UCSD-AML1 (cell line): ENCODE measurements around the gene RSPH4A.
"Not testable (repeated sequence)": the region's sequence is repeated elsewhere in the genome, so short reads cannot be mapped to it uniquely, and the experiment has no call there.

Source experiments
- DNase-seq: peaks from one replicate; lab custom pipeline; 2025; ENCODE audit not compliant: unreplicated experiment; lab: John Stamatoyannopoulos, UW

Gene RSPH4A

DNA sequence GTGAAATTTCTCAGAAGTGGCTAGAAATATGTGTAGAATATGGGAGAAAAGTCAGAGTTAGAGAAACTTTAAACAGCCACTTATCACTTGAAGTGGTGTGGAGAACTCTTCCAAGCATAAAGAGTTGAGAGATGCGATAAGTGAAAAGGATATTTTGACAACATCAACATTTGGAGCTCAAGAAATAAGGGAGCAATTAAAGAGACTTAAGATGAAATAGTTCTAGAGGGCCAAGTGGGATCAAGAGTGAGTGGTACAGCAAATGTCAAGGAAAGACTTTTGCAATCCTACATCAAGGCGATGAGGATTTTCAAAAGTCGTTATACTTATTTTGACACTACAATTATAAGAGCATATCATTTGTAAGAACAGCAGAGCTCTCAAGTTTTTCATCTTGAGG, 9.6 kb downstream of the RSPH4A start:
- DNase-seq: no peak

GRCh38 chr6:116629563-116629981, 13.3 kb downstream of the RSPH4A start:
- DNase-seq: no peak

DNA sequence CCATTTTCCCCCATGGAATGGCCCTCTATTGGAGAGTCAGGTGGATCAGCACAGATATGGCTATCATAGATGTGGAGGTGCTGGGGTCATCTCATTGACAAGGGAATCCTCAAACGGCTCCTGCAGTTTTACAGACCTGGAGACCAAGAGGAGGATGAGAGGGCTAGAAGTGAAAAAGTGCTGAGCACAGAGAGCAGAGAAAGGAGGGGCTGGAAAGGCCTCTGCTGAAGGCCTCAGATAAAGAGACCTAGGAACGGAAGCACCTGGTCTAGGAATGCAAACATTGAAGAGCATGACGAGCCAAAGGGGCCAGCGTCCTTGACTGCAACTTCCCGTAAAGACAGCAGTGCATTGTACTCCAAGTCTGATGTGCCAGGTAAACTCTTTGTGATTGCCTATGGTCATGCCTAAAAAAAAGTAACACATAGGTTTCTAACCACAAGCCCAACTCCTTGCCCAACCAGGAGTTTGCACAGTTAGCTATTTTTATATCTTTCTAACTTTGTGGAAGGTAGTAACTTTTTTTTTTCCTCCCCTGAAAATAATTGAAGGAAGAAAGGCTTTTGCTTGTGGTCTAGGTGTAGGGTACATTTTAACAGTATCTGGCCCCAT, 15.2 kb downstream of the RSPH4A start:
- DNase-seq: peak; percentile 9

GRCh38 chr6:116633685-116634084, 17.4 kb downstream of the RSPH4A start:
- DNase-seq: no peak

GRCh38 chr6:116648156-116648555, 31.9 kb downstream of the RSPH4A start:
- no peak for DNase-seq

DNA sequence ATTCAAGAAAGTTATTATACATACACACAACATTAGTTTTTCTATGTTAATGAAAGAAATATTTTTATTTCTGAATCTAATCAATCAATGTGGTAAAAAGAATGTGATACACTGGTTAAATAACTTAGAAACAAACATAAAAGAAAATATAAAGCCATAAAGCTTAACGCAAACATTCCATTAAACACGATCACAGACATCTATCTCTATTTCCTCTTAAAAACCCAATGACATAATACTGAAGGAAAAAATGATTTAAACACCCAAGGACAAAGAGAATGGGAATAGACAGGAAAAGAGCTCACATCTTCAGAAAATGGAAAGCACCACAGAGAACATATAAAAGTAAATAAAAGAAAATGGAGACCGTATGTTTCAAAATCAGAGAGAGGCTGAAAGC, 32.9 kb downstream of the RSPH4A start:
- no peak for DNase-seq

DNA sequence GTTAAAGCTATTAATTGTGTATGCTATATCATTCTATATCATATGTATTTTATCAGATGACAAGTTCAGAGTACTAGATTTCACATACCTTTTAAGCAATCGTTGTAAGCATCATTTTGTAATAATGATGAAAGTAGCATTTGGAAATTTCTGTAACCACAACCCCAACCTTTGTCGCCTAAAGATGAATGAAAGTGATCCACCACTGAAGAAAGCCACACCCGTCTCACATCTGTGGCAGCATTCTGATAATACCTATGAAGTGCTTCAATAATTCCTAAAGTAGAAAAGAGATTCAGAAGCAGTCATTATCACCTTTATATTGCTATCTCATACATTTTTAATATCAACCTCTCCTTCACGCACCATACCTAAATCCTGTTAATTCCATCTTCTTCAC, 35.6 kb downstream of the RSPH4A start:
- no peak for DNase-seq

- no peak for DNase-seq
Observed at GRCh38 chr6:116661594-116661993, 45.3 kb downstream of the RSPH4A start.

DNA sequence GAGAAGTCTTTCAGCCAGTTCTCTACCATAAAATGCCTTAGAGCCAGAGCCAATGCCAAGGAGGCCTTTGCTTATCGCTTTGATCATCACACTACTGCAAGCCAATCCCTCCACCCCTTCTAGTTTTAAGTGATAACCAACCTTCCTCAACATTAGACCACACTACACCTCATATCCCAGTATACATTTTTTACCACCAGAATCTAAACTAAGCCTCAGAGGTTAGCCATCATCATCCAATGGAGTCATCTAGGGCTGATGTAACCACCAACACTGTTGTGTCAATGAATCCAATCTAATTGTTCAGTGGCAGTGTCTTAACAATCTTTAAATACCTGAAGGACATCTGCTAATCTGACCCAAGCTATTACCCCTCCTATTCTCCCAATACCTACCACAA, 45.9 kb downstream of the RSPH4A start:
- DNase-seq: no peak

DNA sequence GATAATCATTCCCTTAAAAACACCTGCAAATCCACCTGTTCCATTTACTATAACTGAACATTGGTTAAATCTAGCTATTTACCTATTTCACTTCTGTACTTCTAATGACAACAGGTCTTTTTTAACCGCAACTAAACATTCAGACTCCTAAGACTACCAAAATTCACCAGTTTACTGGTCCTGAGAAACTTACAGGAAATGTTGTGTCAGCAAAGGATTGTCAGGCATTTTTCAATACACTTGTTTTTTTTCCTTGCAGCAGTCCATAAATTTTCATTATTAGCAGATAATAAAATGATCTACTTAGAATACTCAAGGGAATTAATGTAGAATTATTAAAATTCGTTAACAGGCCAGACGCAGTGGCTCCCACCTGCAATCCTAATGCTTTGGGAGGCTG, 47.0 kb downstream of the RSPH4A start:
- DNase-seq: no peak

DNA sequence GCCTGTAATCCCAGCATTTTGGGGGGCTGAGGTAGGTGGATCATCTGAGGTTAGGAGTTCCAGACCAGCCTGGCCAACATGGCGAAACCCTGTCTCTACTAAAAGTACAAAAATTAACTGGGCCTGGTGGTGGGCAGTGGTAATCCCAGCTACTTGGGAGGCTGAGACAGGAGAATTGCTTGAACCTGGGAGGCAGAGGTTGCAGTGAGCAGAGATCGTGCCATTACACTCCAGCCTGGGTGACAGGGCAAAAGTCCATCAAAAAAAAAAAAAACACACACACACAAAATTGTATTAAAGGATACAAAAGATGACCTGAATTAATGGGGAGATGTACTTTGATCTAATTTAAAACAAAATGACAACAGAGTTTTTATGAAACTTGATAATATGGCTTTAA, 47.9 kb downstream of the RSPH4A start:
- not testable (repeated sequence) for DNase-seq

- no peak for DNase-seq
Observed at GRCh38 chr6:116665464-116665863, 49.2 kb downstream of the RSPH4A start.

DNA sequence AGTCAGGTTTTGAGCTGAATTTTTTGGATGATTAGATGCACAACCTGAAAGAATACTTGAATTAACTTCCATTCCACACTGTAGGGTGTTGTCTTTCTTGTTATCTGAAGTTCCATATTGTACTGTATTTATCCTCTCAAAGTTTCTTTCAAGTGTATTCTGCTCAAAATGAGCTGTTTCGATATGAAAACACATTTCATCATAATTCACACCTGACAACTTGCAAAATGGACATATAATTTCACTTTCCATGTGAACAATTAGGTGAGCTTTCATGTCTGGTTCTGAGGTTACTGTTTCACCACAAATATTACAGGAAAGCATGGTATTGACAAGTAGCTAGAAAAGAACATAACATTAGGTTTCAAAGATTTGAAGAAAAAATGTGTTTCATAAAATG, 50.6 kb downstream of the RSPH4A start:
- no peak for DNase-seq

DNA sequence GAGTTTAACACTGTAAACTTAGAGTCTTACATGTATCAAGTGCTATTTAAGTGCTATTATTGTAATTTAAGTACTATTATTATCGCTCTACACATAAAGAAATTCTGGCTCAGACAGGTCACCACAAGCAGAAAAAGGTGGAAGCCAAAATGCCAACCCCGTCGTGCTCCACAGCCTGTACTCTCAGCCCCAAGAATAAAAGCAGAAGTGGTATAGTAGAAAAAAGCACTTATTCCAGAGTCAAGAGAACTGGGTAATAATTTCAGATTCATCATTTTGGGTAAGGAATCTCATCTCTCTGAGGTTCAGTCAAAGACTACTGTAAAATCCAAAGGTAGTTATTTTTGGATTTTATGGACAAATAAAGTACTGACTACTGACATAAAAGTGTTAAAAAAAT, 51.3 kb downstream of the RSPH4A start:
- DNase-seq: peak; percentile 9

GRCh38 chr6:116672306-116672705, 56.0 kb downstream of the RSPH4A start:
- no peak for DNase-seq

- DNase-seq: no peak
Observed at GRCh38 chr6:116676021-116676420, 59.7 kb downstream of the RSPH4A start.

- DNase-seq: peak; percentile 96
Observed at GRCh38 chr6:116680880-116681672, 64.8 kb downstream of the RSPH4A start, which contains the start of gene KPNA5. KPNA5 (plus strand) TSS chr6:116681211; CDS start chr6:116681335, 124 bp downstream.

DNA sequence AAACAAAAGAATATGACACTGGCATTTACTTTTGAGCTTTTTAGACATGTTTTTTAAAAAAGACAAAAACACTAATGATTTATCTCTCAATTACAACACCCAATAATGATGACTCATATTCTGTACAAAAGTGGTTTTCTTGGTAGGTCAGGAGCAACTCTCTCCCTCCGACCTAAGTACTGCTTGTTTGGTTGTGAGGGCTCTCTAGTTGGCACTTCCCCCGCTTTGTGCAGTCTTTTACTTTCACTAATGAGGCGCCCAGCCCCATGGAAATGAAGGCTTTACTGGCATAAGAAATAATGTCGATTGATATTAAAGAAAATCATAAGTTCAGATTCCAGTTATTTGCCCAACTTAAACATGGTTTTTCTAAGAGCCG, 66.0 kb downstream of the RSPH4A start:
- DNase-seq: no peak
